ENCODE measurements around the gene GAS6.
"Not testable (repeated sequence)": the region's sequence is repeated elsewhere in the genome, so short reads cannot be mapped to it uniquely, and the experiment has no call there.

The GAS6 gene

DNA sequence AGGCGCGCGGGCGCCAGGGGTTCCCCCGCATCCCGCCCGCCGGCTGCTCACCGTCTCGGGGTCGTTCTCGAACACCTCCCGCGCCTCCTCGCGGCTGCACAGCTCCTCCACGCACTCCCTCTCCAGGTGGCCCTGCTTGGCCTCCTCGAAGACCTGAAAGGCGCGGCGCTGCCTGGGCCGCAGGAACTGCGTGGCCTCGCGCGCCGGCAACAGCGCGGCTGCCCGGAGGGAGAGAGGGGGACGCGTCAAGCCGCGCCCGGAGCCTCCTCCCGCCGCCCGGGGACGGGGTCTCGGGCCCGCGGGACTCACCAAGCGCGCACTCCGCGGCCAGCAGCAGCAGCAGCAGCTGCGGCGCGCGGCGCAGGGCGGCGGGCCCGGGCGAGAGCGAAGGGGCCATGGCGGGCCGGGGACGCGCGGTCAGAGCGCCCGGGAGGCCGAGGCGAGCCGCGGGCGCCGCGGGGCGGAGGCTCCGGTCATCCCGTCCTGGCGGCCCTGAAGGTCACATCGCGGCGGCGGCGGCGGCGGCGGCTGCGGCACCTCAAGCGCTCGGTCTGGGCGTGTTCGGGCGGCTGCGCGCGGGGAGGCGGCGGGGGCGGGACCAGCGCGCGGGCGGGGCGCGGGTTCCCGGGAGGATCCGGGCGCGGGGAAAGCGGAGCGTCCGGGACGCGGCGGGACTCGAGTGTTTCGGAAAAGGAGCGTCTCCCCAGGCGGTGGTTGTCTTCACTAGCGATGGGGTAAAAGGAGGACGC lies at the start of gene GAS6:
TSS of gene GAS6 (minus strand) at position 553 of the 749 bp plus-strand sequence. CDS start at position 397, 156 bp downstream.
- DNase-seq = no peak

DNA sequence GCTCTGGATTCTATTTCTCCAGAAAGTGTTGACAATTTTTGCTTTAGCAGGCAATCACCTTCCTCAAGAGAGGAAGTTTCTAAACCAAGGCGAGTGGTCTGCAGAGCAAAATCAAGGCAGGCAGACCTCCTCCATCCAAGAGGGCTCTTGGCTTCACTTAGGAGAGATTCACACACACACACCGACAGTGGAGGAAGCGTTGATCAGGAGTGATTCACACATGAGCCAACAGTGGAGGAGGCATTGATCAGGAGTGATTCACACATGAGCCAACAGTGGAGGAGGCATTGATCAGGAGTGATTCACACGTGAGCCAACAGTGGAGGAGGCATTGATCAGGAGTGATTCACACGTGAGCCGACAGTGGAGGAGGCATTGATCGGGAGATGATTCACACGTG lies 49.5 kb upstream of the GAS6 start:
- DNase-seq = not testable (repeated sequence)

DNA sequence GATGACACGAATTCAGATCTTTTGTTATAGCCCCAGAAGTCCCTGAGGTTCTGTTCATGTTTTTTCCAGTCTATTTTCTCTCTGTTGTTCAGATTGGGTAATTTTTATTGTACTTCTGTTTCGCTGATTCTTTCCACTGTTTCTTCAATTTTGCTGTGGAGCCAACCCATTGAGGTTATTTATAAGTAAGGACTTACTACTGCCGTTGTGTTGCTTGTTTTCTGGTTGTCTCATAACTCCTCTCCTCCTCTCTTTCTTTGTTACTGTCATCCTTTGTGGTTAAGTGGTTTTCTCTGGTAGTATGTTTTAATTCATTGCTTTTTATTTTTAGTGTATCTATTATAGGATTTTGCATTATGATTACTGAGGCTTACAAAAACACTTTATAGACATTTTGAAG lies 48.7 kb upstream of the GAS6 start:
- DNase-seq = no peak

DNA sequence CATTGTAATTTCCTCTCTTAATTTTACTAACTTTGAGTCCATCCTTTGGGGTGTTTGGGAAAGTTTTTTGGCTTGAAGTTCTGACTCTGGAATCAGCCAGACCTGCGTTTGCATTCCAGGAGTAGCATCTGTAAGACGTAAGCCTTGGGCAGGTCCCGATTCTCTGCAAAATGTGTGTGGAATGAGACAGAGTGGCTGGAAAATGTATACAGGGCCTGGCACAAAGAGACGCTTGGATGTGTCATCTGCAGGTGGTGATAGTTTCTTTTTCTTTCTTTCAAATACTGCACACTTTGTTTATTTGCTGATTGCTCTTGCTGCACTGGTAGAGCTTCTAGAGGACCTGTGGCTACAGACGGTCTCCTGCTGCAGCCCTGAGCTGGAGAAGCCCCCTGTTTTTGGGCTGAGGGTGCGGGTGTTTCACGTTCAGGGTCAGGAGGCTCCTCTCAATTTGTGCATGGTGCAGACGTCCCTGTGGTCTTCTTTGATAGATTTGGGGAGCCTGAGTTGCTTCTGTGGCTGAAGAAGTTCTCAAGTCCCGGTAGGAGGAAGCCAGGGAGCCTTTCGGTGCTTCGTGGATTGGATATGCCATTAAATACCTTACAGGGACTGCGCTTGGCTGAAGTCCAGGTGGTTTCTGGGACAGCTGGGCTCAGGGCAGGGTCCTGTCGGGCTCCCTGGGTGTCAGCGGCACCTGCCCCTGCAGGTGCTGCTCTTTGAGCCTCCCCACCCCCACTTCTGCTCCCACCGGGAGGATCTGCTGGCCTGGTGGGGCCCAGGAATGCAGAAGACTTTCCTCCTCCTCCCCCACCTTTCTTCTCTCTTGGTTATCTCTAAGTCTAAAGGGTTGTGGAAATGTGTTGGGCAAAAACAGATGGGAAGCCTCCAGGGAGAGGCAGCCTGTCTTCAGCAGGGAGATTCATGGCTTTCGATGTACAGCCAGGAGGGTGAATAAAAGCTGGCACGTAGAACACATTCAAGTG lies 44.0 kb upstream of the GAS6 start:
- no peak for DNase-seq

DNA sequence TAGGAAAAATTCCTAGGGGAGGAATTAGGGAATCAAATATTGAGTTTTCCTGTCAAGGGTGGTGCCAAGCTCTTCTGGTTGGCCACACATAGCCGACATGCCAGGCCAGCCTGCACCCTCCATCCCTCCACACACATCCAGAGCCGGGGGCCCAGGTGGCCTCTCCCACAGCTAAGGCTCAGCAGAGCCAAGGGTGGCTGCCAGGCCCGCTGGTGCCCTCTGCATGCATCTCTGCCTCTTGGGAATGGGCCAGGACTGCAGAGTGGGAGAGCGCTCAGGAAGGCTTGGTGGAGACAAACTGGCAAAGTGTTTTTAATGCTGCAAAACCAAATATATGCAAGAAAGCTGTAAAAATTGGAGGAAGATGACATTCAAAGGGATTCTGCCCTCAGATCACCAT lies 42.7 kb upstream of the GAS6 start:
- no peak for DNase-seq

DNA sequence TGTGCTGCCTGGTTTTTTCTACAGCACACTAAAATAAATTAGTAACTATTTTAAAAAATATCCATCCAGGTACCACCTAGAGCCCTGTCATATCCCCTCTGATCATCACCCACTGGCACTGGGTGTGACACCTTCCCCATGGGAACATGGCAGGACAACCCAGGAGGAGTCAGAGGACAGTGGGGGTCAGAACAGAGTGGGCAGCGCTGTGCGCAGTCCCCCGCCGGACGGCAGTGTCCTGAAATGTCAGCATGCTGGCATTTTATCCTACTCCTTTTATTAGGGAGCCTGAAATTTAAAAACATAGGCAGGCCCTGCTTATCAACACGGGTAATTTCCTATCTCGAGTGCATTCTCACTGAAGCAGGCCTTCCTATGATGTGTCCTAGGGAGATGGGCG lies 42.1 kb upstream of the GAS6 start:
- no peak for DNase-seq

DNA sequence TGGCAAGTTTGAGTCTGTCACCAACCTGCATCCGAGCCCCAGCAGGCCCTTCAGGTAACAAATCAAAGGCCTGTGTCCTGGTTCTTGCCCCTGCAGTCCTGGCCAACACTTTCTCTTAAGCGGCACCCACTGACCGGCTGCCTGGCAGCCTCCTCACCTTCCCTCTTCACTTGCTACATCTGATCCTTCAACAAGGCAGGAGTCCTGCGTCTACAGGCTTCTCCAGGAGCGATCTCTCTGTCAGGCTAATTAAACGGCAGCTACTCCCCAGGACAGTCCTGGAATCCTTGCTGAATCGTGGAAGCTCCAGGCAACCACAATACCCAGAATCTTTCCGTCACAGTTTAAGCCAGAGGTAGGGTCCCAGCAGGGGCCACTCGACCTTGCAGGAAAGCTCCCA lies 41.1 kb upstream of the GAS6 start:
- no peak for DNase-seq

DNA sequence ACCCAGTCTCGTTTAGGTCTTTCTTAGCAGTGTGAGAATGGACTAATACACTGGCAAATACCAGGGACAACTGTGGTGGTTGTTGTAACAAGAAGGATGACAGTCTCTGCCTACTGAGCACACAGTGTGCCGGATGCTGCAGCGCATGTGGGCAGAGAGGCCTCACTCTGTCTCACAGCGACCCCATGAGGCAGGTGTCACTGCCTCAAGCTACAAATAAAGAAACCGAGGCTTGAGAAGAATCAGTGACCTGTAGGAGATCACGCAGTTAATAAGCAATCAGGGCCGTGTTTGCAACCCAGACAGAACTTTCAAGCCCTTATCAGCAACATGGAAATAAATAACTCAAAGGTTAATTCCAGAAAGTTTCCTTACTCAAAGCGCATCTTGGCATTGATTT lies 40.5 kb upstream of the GAS6 start:
- no peak for DNase-seq

DNA sequence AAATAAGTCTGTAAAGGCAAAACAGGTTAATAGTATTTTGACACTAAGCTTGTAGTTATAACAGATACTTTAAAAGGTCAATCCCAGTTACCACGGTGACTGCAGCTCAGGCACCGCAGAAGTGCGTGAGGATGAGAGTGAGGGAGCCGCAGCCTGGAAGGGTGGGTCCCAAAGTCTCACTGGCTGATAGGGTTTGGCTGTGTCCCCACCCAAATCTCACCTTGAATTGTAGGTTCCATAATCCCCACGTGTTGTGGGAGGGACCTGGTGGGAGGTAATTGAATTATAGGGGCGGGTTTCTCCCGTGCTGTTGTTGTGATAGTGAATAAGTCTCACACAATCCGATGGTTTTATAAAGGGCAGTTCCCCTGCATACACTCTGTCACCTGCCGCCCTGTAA lies 40.0 kb upstream of the GAS6 start:
- no peak for DNase-seq

DNA sequence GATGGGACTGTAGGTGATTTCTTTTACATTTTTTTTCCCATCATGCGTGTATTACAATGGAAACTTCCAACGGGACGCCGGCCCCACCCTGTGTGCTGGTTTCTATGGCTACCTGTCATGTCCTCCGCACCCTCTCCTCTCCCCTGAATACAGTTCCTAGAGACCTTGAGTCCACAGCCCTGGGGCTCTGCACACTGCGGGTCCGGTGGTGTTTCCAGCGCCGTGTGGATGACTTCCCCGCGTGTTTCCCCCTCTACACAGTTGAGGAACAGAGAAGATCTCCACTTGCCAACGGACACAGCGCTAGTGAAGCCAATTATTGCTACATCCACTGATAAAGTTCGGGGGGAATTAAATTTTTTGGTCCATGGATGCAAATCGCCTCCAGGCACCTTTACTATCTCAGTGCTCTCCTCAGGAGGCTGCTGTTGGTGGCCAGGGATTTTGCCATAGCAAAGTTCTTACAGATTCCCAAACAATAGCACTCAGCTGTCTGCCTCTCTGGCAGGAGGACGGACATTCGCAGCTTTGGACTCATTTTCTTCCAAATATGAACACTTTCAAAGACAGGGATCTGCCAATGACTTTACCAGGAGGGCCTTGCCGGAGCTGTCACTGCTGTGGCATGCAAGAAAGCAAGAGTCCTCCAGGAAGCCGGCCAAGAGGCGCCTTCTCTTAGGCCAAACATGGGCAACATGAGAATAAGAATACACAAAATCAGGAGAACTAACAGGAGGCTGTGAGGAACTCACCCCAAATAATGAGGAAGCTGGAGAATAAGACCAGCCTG lies 39.3 kb upstream of the GAS6 start:
- no peak for DNase-seq

DNA sequence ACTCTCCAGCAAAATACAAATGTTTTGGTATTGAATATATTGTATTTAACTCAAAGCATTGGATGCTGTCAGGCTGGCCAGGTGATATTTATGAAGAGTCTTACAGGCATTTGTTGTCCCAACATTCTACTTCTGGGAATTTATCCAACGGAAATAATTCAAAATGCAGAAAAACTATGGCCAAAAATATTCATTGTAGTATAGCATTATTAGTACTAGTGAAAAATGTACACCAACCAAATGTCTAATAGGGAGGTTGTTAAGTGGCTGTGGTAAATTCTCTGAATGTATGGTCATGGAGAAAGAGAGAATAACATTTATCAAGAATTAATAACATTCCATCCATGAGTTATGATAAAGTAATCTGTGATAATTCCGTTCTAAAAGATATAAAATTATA lies 38.6 kb upstream of the GAS6 start:
- no peak for DNase-seq

DNA sequence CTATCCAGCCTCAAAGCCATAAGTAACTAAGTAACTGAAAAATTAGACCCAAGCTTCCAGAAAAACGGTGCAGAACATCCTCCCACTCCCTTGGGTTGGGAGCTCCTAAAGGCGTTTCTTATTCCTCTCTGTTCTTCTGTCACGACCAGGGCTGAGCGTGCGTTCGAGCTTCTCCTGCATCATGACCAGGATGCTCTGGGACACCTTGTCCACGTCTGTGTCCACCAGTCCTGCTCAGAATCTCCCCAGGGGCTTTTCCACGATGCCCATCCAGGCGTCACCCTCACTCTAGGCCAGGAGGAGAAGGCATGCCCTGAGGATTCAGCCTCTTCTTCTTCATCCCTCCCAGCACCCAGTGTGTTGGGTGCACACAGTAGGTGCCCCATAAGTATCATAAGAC lies 37.8 kb upstream of the GAS6 start:
- no peak for DNase-seq

DNA sequence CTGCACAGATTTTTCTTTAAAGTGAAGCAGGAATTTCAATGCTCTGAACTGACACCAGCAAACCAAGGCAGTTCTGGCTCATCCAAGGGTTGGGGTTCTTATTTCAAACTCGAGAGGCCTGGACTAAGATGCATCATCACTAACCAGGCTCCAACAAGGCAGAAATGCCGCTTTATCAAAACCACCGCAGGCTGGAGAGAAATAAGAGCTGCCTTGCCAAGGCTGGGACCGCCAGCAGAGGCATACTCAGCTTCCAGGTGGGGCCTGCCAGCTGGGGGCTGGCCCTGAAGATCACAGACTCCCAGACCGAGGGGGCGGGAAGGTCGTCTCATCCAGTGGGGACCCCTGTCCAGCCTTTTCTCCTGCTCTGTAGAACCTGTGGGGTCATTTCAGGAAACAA lies 37.4 kb upstream of the GAS6 start:
- no peak for DNase-seq

DNA sequence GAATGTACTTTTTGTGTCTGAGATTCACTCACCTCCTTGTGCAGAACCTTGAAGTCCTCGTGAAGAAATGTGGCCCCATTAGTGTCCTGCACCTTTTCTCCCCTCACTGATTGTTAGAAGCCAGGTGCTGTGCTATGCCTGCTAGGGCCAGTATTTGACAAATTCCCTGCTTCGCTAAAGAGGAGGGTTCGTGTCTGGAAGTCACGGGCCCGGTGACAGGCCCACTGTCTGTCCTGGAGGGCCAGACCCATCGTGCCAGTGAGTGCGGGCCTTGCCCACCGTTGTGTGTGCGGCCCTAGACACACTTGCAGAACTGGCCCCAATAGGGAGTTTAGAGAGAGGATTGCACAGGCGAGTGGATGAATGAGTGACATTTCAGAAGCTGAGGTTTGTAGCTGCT lies 36.8 kb upstream of the GAS6 start:
- no peak for DNase-seq

DNA sequence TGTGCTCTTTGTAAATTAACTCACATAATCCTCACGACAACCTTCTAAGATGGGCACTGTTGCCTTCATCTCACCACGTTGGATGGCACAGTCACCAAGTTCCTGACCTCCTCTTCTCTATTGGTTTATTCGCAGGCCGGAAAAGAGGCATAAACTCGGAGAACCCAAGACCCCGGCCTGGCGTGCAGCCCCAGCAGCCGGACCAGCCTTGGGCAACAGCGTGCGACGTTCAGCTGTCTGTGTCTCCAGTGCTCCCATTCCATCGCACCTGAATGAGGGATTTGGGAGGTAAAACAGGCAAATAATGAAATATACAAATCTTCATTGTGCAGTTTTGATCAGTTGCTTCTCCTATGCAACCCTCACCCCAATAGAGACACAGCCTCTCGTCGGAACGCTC lies 34.5 kb upstream of the GAS6 start:
- DNase-seq = no peak

DNA sequence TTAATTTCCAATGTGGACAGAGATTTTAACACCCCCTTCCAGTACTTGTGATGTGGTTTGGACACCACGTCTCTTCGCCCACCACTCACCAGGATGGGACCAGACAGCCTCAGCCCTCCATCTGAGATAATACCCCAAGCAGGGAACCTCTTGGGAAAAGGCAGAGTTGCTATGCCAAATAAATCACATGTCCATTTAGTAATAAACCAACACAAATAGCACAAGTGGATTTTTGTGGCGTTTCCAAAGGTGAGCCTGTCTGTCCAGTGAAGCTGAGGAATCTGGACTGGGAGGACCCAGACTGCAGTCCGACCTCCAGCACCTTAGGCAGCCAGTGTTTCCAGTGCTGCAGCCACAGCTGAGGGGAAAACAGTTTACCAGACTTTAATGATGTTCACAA lies 34.1 kb upstream of the GAS6 start:
- DNase-seq = no peak

DNA sequence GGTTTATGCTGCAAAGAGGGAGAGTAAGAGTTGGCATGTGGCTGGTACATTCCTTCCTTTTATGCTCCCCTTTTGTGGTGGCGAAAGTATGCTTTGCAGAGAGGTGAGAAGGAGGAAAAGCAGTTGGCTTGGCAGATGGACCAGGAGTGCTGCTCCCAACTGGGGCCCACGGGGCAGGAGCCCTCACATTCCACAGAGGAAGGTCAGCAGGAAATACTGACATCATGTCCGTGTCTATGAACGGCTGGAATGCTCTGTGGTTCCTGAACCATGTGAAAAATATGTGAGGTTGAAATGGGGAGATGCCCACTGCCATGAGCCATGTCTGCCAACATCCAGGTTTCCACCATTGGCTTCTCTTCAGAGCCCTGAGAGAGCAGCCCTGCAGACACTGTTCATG lies 33.3 kb upstream of the GAS6 start:
- DNase-seq = no peak

DNA sequence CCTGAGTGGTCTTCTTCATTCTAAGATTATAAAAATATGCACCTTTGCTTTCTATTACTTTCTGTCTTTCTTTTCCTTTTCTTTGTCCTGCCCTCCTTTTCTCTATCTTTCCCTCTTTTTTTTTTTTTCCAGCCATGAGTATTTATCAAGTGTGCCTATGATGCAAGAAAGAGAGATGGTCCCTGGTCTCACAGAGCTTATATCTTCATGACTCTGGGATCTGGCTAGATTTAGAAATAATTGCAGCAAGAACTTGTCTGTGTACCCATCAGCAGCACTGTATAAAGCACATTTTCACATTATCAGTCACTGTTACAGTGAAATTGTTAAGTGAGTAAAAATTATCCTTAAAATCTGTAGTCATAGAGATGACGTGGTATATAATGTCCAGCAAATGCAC lies 31.6 kb upstream of the GAS6 start:
- DNase-seq = no peak

DNA sequence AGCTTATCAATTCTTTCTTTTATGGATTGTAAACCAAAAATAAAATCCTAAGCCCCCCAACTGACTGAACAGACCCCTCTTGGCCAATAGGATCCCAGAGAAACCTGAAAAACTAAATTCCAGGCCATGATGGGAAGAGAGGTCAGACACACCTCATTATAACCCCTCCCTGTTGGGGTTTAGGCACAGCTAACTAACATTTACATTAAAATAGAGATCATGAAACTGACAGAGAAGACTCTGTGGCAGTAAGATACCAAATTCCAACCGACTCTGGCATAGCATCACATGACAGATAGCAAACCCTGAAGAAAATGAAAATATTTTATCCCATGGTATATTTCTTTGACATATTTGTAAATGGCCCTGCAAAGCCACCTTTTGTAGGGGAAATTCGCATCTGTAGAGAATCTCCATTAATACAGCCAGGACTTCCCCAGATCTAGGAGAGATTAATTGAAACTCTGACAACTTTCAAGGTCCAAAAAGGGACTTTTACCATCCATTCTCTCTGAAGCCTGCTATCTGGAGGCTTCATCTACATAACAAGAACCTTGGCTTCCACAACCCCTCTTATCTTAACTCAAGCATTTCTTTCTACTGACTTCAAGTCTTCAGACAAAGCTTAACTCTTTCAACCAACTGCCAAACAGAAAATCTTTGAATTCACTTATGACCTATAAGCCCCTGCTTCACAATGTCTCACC lies 27.1 kb upstream of the GAS6 start:
- no peak for DNase-seq

DNA sequence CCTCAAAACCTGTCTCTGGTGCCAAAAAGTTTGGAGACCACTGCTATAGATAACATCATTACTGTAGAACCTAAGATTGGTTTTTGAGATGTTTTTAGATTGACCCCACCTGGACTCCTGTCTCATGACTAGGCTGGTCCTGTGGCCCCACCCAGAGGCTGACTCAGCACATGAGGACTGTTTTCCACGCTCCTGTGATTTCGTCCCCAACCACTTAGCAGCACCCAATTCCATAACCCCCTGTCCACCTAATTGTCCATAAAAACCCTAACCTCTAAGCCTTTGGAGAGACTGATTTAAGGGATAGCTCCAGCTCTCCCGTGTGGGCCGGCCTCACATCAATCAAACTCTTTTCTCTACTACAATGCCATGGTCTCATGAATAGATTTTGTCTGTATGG lies 25.6 kb upstream of the GAS6 start:
- no peak for DNase-seq

DNA sequence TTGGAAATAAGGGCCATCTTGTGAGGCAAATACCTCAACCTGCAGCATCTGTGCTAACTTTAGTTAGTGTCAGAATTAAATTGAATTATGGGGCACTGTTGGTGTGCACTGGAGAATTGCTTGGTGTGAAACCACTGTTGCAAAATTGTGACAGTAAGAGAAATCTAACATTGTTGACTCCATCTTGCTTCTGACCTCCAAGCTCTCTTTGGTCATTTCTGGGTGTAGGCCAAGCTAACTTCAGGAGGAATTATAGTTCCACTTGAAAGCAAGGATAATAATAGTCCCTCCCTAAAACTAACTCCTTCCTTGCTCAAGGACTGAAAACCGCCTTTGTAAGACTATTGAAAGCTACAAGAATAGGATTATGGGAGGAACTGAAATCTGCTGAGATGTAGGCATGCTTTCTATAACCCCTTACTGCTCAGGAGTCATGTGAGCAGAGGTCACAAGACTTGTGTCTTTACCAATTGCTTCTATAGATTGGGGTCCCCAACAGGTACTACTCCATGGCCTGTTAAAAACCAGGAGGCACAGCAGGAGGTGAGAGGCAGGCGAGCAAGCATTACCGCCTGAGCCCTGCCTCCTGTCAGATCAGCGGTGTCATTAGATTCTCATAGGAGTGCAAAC lies 24.9 kb upstream of the GAS6 start:
- DNase-seq = no peak

DNA sequence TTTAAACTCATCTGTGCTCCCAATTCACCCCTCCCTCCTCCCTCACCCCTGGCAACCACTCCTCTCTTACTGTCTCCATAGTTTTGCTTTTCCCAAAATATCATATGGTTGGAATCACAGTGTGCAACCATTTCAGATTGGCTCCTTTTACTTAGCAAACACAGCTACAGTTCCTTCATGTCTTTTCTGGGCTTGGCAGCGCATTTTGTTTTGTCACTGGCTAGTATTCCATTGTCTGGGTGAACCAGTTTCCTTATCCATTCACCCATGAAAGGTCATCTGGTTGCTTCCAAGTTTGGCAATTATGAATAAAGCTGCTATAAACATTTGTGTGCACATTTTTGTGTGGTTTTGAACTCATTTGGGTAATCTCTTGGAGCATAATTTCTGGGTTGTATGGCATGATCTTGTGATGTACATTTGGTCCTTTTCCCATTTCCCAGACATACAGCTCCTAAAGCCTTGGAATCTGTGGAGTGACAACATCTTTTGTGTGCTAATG lies 23.9 kb upstream of the GAS6 start:
- DNase-seq = no peak
